GM18517 (cell line): ENCODE measurements around the gene EPHB2.

Experiments
- ATAC-seq: cut with Tn5 transposase; IDR thresholded peaks from one replicate; pipeline ENCODE4 v1.9.1; 2021; ENCODE audit warnings: mild to moderate bottlenecking, moderate library complexity; ENCODE audit not compliant: unreplicated experiment

EPHB2 gene

GRCh38 chr1:22969304-22969709, 258.7 kb downstream of the EPHB2 start:
- ATAC-seq: no peak

GRCh38 chr1:22970096-22970495, 259.5 kb downstream of the EPHB2 start:
- no peak for ATAC-seq
